ENCODE data around the gene TERB1. TPM values are rescaled to one million over a fixed set of nuclear protein-coding genes. Genes with fewer than 3 reads are reported as not detected.

TERB1 gene
- total and polyA plus RNA-seq, 2 of the 13 experiments (the other 11 are each of a cell fraction or from before 2014, with no cell fraction given), result not detected

DNA sequence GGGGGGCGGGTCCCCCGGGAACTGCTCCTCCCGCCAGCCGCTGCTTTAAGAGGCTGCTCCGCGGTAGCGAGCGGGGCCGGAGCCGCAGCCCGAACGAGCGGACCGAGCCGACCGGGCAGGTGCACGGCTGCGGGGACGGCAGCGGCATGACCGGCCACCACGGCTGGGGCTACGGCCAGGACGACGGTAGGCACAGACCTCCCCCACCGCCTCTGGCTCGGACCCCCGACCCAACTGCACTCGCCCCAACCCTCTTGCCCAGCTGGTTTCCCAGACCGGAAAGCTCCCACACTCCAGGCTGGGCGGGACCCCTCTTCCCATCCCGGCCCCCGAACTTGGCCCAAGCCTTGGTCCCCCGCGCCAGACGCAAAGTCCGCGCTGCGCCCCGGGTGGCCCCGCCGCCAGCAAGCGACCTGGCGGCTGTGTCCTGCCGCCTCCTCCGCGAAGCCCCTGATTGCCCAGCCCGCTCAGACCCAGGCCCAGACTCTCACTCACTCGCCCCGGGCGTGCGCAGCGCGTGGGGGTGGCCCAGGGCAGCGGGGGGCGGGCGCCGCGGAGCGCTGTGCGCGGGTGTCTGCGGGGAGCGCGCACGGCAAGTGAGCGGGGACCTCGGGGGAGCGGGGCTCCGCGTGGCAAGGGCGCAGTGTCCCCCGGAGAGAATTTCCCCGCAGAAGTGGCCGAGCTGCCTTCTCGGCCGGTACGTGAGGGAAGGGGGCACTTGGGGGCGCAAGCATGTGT lies 43.1 kb upstream of the TERB1 start, which contains the start of gene CA7 (continued):
- TF ChIP-seq, protein P1, sequence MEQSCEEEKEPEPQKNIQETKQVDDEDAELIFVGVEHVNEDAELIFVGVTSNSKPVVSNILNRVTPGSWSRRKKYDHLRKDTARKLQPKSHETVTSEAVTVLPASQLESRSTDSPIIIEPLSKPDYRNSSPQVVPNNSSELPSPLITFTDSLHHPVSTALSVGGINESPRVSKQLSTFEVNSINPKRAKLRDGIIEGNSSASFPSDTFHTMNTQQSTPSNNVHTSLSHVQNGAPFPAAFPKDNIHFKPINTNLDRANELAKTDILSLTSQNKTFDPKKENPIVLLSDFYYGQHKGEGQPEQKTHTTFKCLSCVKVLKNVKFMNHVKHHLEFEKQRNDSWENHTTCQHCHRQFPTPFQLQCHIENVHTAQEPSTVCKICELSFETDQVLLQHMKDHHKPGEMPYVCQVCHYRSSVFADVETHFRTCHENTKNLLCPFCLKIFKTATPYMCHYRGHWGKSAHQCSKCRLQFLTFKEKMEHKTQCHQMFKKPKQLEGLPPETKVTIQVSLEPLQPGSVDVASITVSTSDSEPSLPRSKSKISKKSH (CRISPR knock-in tag; IDR thresholded peaks at IDR 0.05; ENCODE audit: borderline replicate concordance), result no peak
- no peak for TF ChIP-seq NFATC3 (CRISPR knock-in tag; IDR thresholded peaks at IDR 0.05)
- no peak for TF ChIP-seq ZNF431 (CRISPR knock-in tag; IDR thresholded peaks at IDR 0.05; ENCODE audit: borderline replicate concordance, low read depth)
- no peak for TF ChIP-seq ZNF557 (CRISPR knock-in tag; IDR thresholded peaks at IDR 0.05)
- TF ChIP-seq ZNF83 (CRISPR knock-in tag; IDR thresholded peaks at IDR 0.05; ENCODE audit: borderline replicate concordance), result peak; percentile 61; the same call in 1 of the 2 replicates
- no peak for TF ChIP-seq CBX2 (IDR thresholded peaks at IDR 0.05; ENCODE audit: low read depth, low read length)
- no peak for TF ChIP-seq CBX2 (CRISPR knock-in tag; IDR thresholded peaks at IDR 0.05; ENCODE audit: low read depth)
- TF ChIP-seq, protein P2, sequence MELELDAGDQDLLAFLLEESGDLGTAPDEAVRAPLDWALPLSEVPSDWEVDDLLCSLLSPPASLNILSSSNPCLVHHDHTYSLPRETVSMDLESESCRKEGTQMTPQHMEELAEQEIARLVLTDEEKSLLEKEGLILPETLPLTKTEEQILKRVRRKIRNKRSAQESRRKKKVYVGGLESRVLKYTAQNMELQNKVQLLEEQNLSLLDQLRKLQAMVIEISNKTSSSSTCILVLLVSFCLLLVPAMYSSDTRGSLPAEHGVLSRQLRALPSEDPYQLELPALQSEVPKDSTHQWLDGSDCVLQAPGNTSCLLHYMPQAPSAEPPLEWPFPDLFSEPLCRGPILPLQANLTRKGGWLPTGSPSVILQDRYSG (CRISPR knock-in tag; IDR thresholded peaks at IDR 0.05), result no peak
- peak; percentile 37; the same call in 1 of the 2 replicates for TF ChIP-seq YEATS4 (CRISPR knock-in tag; IDR thresholded peaks at IDR 0.05; ENCODE audit: borderline replicate concordance)
- no peak for TF ChIP-seq ZMYM3 (CRISPR knock-in tag; IDR thresholded peaks at IDR 0.05)
- no peak for TF ChIP-seq DNMT3B (CRISPR knock-in tag; conservative IDR thresholded peaks at IDR 0.05)
- TF ChIP-seq, protein P3, sequence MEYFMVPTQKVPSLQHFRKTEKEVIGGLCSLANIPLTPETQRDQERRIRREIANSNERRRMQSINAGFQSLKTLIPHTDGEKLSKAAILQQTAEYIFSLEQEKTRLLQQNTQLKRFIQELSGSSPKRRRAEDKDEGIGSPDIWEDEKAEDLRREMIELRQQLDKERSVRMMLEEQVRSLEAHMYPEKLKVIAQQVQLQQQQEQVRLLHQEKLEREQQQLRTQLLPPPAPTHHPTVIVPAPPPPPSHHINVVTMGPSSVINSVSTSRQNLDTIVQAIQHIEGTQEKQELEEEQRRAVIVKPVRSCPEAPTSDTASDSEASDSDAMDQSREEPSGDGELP (IDR thresholded peaks at IDR 0.05; ENCODE audit: borderline replicate concordance, low read depth), result no peak
- no peak for TF ChIP-seq RNF2 (conservative IDR thresholded peaks at IDR 0.05; ENCODE audit: low read depth)
- TF ChIP-seq ARNT2 (CRISPR knock-in tag; IDR thresholded peaks at IDR 0.05; ENCODE audit: low read depth), result 0 out of 2 replicates have a peak, but pooled peaks have one; percentile 36
- TF ChIP-seq, protein P4, sequence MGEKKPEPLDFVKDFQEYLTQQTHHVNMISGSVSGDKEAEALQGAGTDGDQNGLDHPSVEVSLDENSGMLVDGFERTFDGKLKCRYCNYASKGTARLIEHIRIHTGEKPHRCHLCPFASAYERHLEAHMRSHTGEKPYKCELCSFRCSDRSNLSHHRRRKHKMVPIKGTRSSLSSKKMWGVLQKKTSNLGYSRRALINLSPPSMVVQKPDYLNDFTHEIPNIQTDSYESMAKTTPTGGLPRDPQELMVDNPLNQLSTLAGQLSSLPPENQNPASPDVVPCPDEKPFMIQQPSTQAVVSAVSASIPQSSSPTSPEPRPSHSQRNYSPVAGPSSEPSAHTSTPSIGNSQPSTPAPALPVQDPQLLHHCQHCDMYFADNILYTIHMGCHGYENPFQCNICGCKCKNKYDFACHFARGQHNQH (CRISPR knock-in tag; IDR thresholded peaks at IDR 0.05), result no peak
- no peak for TF ChIP-seq FOXC1 (CRISPR knock-in tag; IDR thresholded peaks at IDR 0.05; ENCODE audit: borderline replicate concordance)
- no peak for TF ChIP-seq MED1 (CRISPR knock-in tag; IDR thresholded peaks at IDR 0.05)
- TF ChIP-seq ZFP36L1 (CRISPR knock-in tag; IDR thresholded peaks at IDR 0.05), result no peak
- TF ChIP-seq BRD4 (CRISPR knock-in tag; IDR thresholded peaks at IDR 0.05), result no peak
- TF ChIP-seq ZNF354B (CRISPR knock-in tag; IDR thresholded peaks at IDR 0.05), result no peak
- TF ChIP-seq ZBTB20 (CRISPR knock-in tag; IDR thresholded peaks at IDR 0.05; ENCODE audit: borderline replicate concordance, low read depth), result no peak
- no peak for TF ChIP-seq HNRNPH1 (optimal IDR thresholded peaks at IDR 0.05; ENCODE audit: low read depth, low read length)
- TF ChIP-seq ZNF207 (IDR thresholded peaks at IDR 0.05; ENCODE audit: borderline replicate concordance), result no peak
- TF ChIP-seq FOXO1 (CRISPR knock-in tag; IDR thresholded peaks at IDR 0.05), result no peak
- no peak for TF ChIP-seq ZNF432 (CRISPR knock-in tag; IDR thresholded peaks at IDR 0.05; ENCODE audit: borderline replicate concordance)
- no peak for TF ChIP-seq NR2F6 (IDR thresholded peaks at IDR 0.05)
- no peak for TF ChIP-seq NR2F6 (CRISPR knock-in tag; IDR thresholded peaks at IDR 0.05)
- no peak for TF ChIP-seq MAFK (conservative IDR thresholded peaks at IDR 0.05 in 1 of 2, IDR thresholded peaks at IDR 0.05 in 1 of 2; ENCODE audit: low read length in 2 of 2)
- no peak for TF ChIP-seq ZNF569 (CRISPR knock-in tag; IDR thresholded peaks at IDR 0.05; ENCODE audit: borderline replicate concordance)
